ENCODE results near the gene RBP2.
A peak's percentile ranks its signal among the peaks of the same experiment; 100 is the strongest.
"Not testable (repeated sequence)": the region's sequence is repeated elsewhere in the genome, so short reads cannot be mapped to it uniquely, and the experiment has no call there.

RBP2 gene

GRCh38 chr3:139443186-139443585 is 33.1 kb downstream of the RBP2 start:
- no peak for DNase-seq (ENCODE audit: low spot score)

GRCh38 chr3:139441656-139442055 is 34.7 kb downstream of the RBP2 start:
- DNase-seq (ENCODE audit: low spot score) = no peak

GRCh38 chr3:139440639-139441556 is 35.4 kb downstream of the RBP2 start:
- no peak for DNase-seq (ENCODE audit: low spot score)

- DNase-seq (ENCODE audit: low spot score) = no peak
These were observed 37.0 kb downstream of the RBP2 start for GRCh38 chr3:139439278-139439677.

- DNase-seq (ENCODE audit: low spot score) = no peak
These were observed 41.5 kb downstream of the RBP2 start for GRCh38 chr3:139434764-139435307.

GRCh38 chr3:139434228-139434627 is 42.1 kb downstream of the RBP2 start:
- no peak for DNase-seq (ENCODE audit: low spot score)

- DNase-seq (ENCODE audit: low spot score) = no peak
These were observed 43.2 kb downstream of the RBP2 start for GRCh38 chr3:139433089-139433488.

- no peak for DNase-seq (ENCODE audit: low spot score)
These were observed 45.8 kb downstream of the RBP2 start for GRCh38 chr3:139430493-139430892.

- peak; percentile 48 for DNase-seq (ENCODE audit: low spot score)
These were observed 48.8 kb downstream of the RBP2 start for GRCh38 chr3:139427283-139428060.

GRCh38 chr3:139425745-139426400 is 50.4 kb downstream of the RBP2 start:
- DNase-seq (ENCODE audit: low spot score) = no peak

GRCh38 chr3:139423232-139423631 is 53.1 kb downstream of the RBP2 start:
- no peak for DNase-seq (ENCODE audit: low spot score)

- DNase-seq (ENCODE audit: low spot score) = no peak
These were observed 54.9 kb downstream of the RBP2 start for GRCh38 chr3:139421460-139421859.

- DNase-seq (ENCODE audit: low spot score) = no peak
These were observed 55.3 kb downstream of the RBP2 start for GRCh38 chr3:139421040-139421439.

- no peak for DNase-seq (ENCODE audit: low spot score)
These were observed 58.2 kb downstream of the RBP2 start for GRCh38 chr3:139418144-139418543.

- no peak for DNase-seq (ENCODE audit: low spot score)
These were observed 60.0 kb downstream of the RBP2 start for GRCh38 chr3:139416275-139416674.

GRCh38 chr3:139414608-139415224 is 61.6 kb downstream of the RBP2 start:
- no peak for DNase-seq (ENCODE audit: low spot score)

GRCh38 chr3:139412891-139413290 is 63.4 kb downstream of the RBP2 start:
- DNase-seq (ENCODE audit: low spot score) = not testable (repeated sequence)
